H1 (cell line): Measurements from ENCODE around the gene FAM237A. TPM values are rescaled to one million over a fixed set of nuclear protein-coding genes. Genes with fewer than 3 reads are reported as not detected.

ENCODE experiments used
- CTCF ChIA-PET: fragments of 300-600 bp; sonication (Branson Sonifier 250); formaldehyde crosslinking; loops from one replicate; lab custom pipeline; 2021; ENCODE audit not compliant: partially characterized antibody; lab: Charles Lee
- POLR2A ChIA-PET: fragments of 300-600 bp; sonication (Branson Sonifier 250); formaldehyde crosslinking; loops from one replicate; lab custom pipeline; 2021; ENCODE audit warnings: inconsistent platforms; ENCODE audit not compliant: partially characterized antibody; lab: Charles Lee
- DNase-seq, 2 experiments: peaks; one replicate each; pipeline versions ENCODE4 v3.0.0 to v3.0.0-alpha.2; 2010 to 2022; ENCODE audit warnings: low spot score in 2 of 2, low read depth in 1 of 2, mixed read lengths in 1 of 2
- FAIRE-seq: peaks from 2 replicates; lab custom pipeline; 2011; peaks lifted over from hg19 to GRCh38; lab: Jason Lieb, UNC
- H2AFZ ChIP-seq: 2 replicates; pipeline ENCODE4 v1.8.1; 2012; ENCODE audit warnings: low read length, inconsistent platforms
- H2AK5ac ChIP-seq: 2 replicates; pipeline ENCODE4 v1.6.1; 2013; ENCODE audit warnings: low read depth, low read length
- H2BK120ac ChIP-seq: replicated peaks from 2 replicates; pipeline ENCODE3; 2013; ENCODE audit warnings: low read depth, low read length, inconsistent platforms
- H2BK12ac ChIP-seq: 2 replicates; pipeline ENCODE4 v1.6.1; 2013; ENCODE audit warnings: low read depth, low read length
- H2BK15ac ChIP-seq: 2 replicates; pipeline ENCODE4 v1.6.1; 2013; ENCODE audit warnings: low read length
- H2BK20ac ChIP-seq: 2 replicates; pipeline ENCODE4 v1.6.1; 2013; ENCODE audit warnings: low read length
- H2BK5ac ChIP-seq: 2 replicates; pipeline ENCODE4 v1.6.1; 2013; ENCODE audit warnings: low read depth, low read length
- H3K14ac ChIP-seq: 2 replicates; pipeline ENCODE4 v1.6.1; 2013; ENCODE audit warnings: inconsistent platforms; ENCODE audit not compliant: insufficient read length
- H3K18ac ChIP-seq: 2 replicates; pipeline ENCODE4 v1.6.1; 2013; ENCODE audit warnings: low read length; ENCODE audit errors: extremely low read depth
- H3K23ac ChIP-seq: 2 replicates; pipeline ENCODE4 v1.6.1; 2013; ENCODE audit warnings: inconsistent platforms; ENCODE audit not compliant: insufficient read length
- H3K23me2 ChIP-seq: 2 replicates; pipeline ENCODE4 v1.6.1; 2013; ENCODE audit warnings: low read depth, low read length
- H3K27ac ChIP-seq: 2 replicates; pipeline ENCODE4 v1.6.1; 2011; ENCODE audit warnings: low read depth, low read length, inconsistent platforms
- H3K27me3 ChIP-seq, 4 experiments: replicated peaks in 1 of 4; 1 replicate in 1 of 4; 2 replicates in 3 of 4; pipeline versions ENCODE4 v1.6.1 to v1.8.1; 2011 to 2013; ENCODE audit warnings: low read length in 3 of 4, mild to moderate bottlenecking in 3 of 4, inconsistent platforms in 2 of 4, mixed read lengths in 2 of 4, moderate library complexity in 1 of 4; ENCODE audit not compliant: control insufficient read depth in 3 of 4, insufficient read depth in 3 of 4; ENCODE audit errors: extremely low read depth in 1 of 4
- H3K36me3 ChIP-seq, 4 experiments: 2 replicates each; pipeline versions ENCODE4 v1.6.1 to v1.8.1; 2011 to 2013; ENCODE audit warnings: mild to moderate bottlenecking in 4 of 4, low read length in 3 of 4, moderate library complexity in 2 of 4, control low read depth in 1 of 4, inconsistent platforms in 1 of 4; ENCODE audit not compliant: insufficient read depth in 4 of 4, control insufficient read depth in 2 of 4
- H3K4ac ChIP-seq: replicated peaks from 2 replicates; pipeline ENCODE3; 2013; ENCODE audit warnings: low read length, low read depth, mixed read lengths, inconsistent platforms; ENCODE audit not compliant: insufficient read length
- H3K4me1 ChIP-seq, 4 experiments: replicated peaks in 1 of 4; 1 replicate in 1 of 4; 2 replicates in 3 of 4; pipeline versions ENCODE4 v1.6.1 to v1.8.1; 2011 to 2013; ENCODE audit warnings: low read length in 3 of 4, inconsistent platforms in 2 of 4, mixed read lengths in 1 of 4; ENCODE audit not compliant: insufficient read depth in 4 of 4, control insufficient read depth in 3 of 4
- H3K4me2 ChIP-seq, 2 experiments: 2 replicates each; pipeline versions ENCODE4 v1.6.1 to v1.8.1; 2011 to 2013; ENCODE audit warnings: low read depth in 2 of 2, low read length in 2 of 2, control low read depth in 1 of 2, inconsistent platforms in 1 of 2, mild to moderate bottlenecking in 1 of 2; ENCODE audit not compliant: insufficient read depth in 1 of 2
- H3K4me3 ChIP-seq, 4 experiments: fragments of 200-600, 300-600 bp in 1 of 4; sonication (generic), shearing (Covaris generic), sonication (Bioruptor Twin) in 1 of 4; 2 replicates each; pipeline versions ENCODE4 v1.5.1 to v1.8.1; 2011 to 2016; ENCODE audit warnings: low read length in 4 of 4, low read depth in 3 of 4, control low read depth in 2 of 4, inconsistent platforms in 2 of 4, mild to moderate bottlenecking in 2 of 4, mixed read lengths in 1 of 4, moderate library complexity in 1 of 4; ENCODE audit not compliant: insufficient read depth in 2 of 4; ENCODE audit errors: extremely low read depth in 1 of 4
- H3K56ac ChIP-seq: replicated peaks from 2 replicates; pipeline ENCODE3; 2013; ENCODE audit warnings: low read depth, mild to moderate bottlenecking, mixed read lengths, low read length, inconsistent platforms; ENCODE audit not compliant: insufficient read length
- H3K79me1 ChIP-seq: 2 replicates; pipeline ENCODE4 v1.6.1; 2013; ENCODE audit warnings: low read depth, low read length, control low read depth
- H3K79me2 ChIP-seq, 2 experiments: 2 replicates each; pipeline versions ENCODE4 v1.6.1 to v1.8.1; 2012 to 2013; ENCODE audit warnings: low read length in 2 of 2, mild to moderate bottlenecking in 2 of 2, inconsistent platforms in 1 of 2; ENCODE audit not compliant: insufficient read depth in 2 of 2, control insufficient read depth in 1 of 2
- H3K9ac ChIP-seq, 4 experiments: replicated peaks in 1 of 4; 1 replicate in 1 of 4; 2 replicates in 3 of 4; pipeline versions ENCODE4 v1.6.1 to v1.8.1; 2011 to 2013; ENCODE audit warnings: low read depth in 3 of 4, low read length in 3 of 4, control low read depth in 2 of 4, mild to moderate bottlenecking in 2 of 4, moderate library complexity in 2 of 4, inconsistent platforms in 1 of 4; ENCODE audit errors: extremely low read depth in 1 of 4
- H3K9me3 ChIP-seq, 2 experiments: 2 replicates each; pipeline versions ENCODE4 v1.6.1 to v1.8.1; 2012 to 2013; ENCODE audit warnings: mild to moderate bottlenecking in 2 of 2, moderate library complexity in 2 of 2, control low read depth in 1 of 2, inconsistent platforms in 1 of 2, low read depth in 1 of 2, low read length in 1 of 2, mixed read lengths in 1 of 2; ENCODE audit not compliant: insufficient read depth in 2 of 2
- H4K20me1 ChIP-seq, 2 experiments: replicated peaks in 1 of 2; 2 replicates each; pipeline versions ENCODE3 to v1.8.1; 2011 to 2013; ENCODE audit warnings: inconsistent platforms in 2 of 2, low read length in 2 of 2, mild to moderate bottlenecking in 1 of 2; ENCODE audit not compliant: insufficient read depth in 2 of 2, control insufficient read depth in 1 of 2
- H4K5ac ChIP-seq: 2 replicates; pipeline ENCODE4 v1.6.1; 2013; ENCODE audit warnings: low read length, low read depth, mixed read lengths, inconsistent platforms; ENCODE audit not compliant: insufficient read length
- H4K8ac ChIP-seq: 2 replicates; pipeline ENCODE4 v1.8.0; 2013; ENCODE audit warnings: mild to moderate bottlenecking, moderate library complexity, low read length, inconsistent platforms; ENCODE audit not compliant: insufficient read depth; ENCODE audit errors: extremely low read depth
- H4K91ac ChIP-seq: replicated peaks from 2 replicates; pipeline ENCODE3; 2013; ENCODE audit warnings: low read length, mixed read lengths, inconsistent platforms; ENCODE audit not compliant: insufficient read length
- E2F6 ChIP-seq: IDR thresholded peaks from 2 replicates; pipeline ENCODE4 v1.6.1; 2012; ENCODE audit warnings: inconsistent platforms
- GABPA ChIP-seq: IDR thresholded peaks from 2 replicates; pipeline ENCODE4 v1.6.1; 2011; ENCODE audit warnings: mild to moderate bottlenecking, low read length, moderate library complexity, borderline replicate concordance; ENCODE audit not compliant: insufficient read depth
- KDM1A ChIP-seq: fragments of 200-600, 300-600 bp; sonication (generic); IDR thresholded peaks from 2 replicates; pipeline ENCODE4 v1.7.1; 2016; ENCODE audit warnings: mild to moderate bottlenecking, low read length, borderline replicate concordance
- KDM4A ChIP-seq: IDR thresholded peaks from one replicate; pipeline ENCODE4 v1.7.1; 2012; ENCODE audit warnings: low read depth, mild to moderate bottlenecking, moderate library complexity, low read length, inconsistent platforms; ENCODE audit not compliant: severe bottlenecking
- MAFK ChIP-seq: IDR thresholded peaks from 2 replicates; pipeline ENCODE4 v1.6.1; 2012; ENCODE audit warnings: low read depth, mild to moderate bottlenecking, improper control_type of control experiment, low read length
- PHF8 ChIP-seq: fragments of 200-600 bp; sonication (generic); conservative IDR thresholded peaks from 2 replicates; pipeline ENCODE4 v1.7.1; 2012; ENCODE audit warnings: low read depth, mild to moderate bottlenecking, inconsistent platforms, low read length, moderate library complexity
- RXRA ChIP-seq: IDR thresholded peaks from 2 replicates; pipeline ENCODE4 v1.6.1; 2011; ENCODE audit warnings: low read depth, mild to moderate bottlenecking, low read length, moderate library complexity; ENCODE audit not compliant: insufficient read depth
- WGBS, 2 experiments: shearing (Covaris generic) in 1 of 2; methylation state at CpG; one replicate each; pipeline versions ENCODE4 v1.1.6 to v1.1.7; 2013 to 2015; ENCODE audit warnings: low lambda C conversion rate in 2 of 2, mixed read lengths in 2 of 2, inconsistent platforms in 1 of 2, low coverage in 1 of 2, missing lambda C conversion rate in 1 of 2; ENCODE audit not compliant: insufficient replicate concordance in 2 of 2, insufficient coverage in 1 of 2, insufficient read length in 1 of 2; ENCODE audit errors: extremely low coverage in 1 of 2, missing lambda C conversion rate in 1 of 2; 5-methylcytosine and 5-hydroxymethylcytosine counted together
- long read RNA-seq, 2 experiments: library from RNA in 1 of 2; library from capped mRNA in 1 of 2; stranded (forward); transcript quantifications; one replicate each; pipeline ENCODE4 v2.0.0, GENCODE V29; 2021; ENCODE audit warnings: inconsistent platforms in 1 of 2
- polyA minus RNA-seq, 3 experiments: library from RNA; depleted of rRNA, polyadenylated mRNA; stranded (reverse); fragments of >200 nt; gene quantifications; 1 replicate in 2 of 3; 2 replicates in 1 of 3; pipeline ENCODE4 v1.2.3, GENCODE V29; 2011
- polyA plus RNA-seq, 7 experiments: library from polyadenylated mRNA; depleted of rRNA in 3 of 7; stranded (reverse) in 5 of 7; unstranded in 2 of 7; fragments of >200 nt in 5 of 7; fragments of 200-250 nt in 2 of 7; gene quantifications; 1 replicate in 5 of 7; 2 replicates in 1 of 7; 4 replicates in 1 of 7; pipeline versions ENCODE4 v1.2.1 to v1.2.3, GENCODE V29; 2011 to 2013; ENCODE audit warnings: missing spikeins in 2 of 7, mixed read lengths in 2 of 7
- total RNA-seq: library from RNA; stranded (reverse); fragmentation: NEBNext Ultra II Directional; extraction: Animal tissue kit (Norgen Biotek cat#: 25700); gene quantifications from 2 replicates; pipeline ENCODE4 v1.2.1, GENCODE V29; 2021

The FAM237A gene
- total RNA-seq (not detected in 2 replicates), polyA plus RNA-seq (2011; rRNA removed) (not detected in 2 replicates), polyA minus RNA-seq (2011; rRNA and poly(A)+ RNA removed) (not detected in 2 replicates)
- polyA plus RNA-seq (2011; cell fraction: cytosol; rRNA removed): not detected
- not detected for polyA plus RNA-seq (2011; cell fraction: nucleus; rRNA removed)
- not detected in 4 replicates for polyA plus RNA-seq (2012, experiment 1 of 2)
- not detected for polyA plus RNA-seq (2012, experiment 2 of 2)
- polyA plus RNA-seq (2013, experiment 1 of 2): not detected
- polyA plus RNA-seq (2013, experiment 2 of 2): not detected
- not detected for polyA minus RNA-seq (2011; cell fraction: cytosol; rRNA and poly(A)+ RNA removed)
- not detected for polyA minus RNA-seq (2011; cell fraction: nucleus; rRNA and poly(A)+ RNA removed)
- long read RNA-seq, experiment 1: 0 reads
- long read RNA-seq, experiment 2: 0 reads

DNA sequence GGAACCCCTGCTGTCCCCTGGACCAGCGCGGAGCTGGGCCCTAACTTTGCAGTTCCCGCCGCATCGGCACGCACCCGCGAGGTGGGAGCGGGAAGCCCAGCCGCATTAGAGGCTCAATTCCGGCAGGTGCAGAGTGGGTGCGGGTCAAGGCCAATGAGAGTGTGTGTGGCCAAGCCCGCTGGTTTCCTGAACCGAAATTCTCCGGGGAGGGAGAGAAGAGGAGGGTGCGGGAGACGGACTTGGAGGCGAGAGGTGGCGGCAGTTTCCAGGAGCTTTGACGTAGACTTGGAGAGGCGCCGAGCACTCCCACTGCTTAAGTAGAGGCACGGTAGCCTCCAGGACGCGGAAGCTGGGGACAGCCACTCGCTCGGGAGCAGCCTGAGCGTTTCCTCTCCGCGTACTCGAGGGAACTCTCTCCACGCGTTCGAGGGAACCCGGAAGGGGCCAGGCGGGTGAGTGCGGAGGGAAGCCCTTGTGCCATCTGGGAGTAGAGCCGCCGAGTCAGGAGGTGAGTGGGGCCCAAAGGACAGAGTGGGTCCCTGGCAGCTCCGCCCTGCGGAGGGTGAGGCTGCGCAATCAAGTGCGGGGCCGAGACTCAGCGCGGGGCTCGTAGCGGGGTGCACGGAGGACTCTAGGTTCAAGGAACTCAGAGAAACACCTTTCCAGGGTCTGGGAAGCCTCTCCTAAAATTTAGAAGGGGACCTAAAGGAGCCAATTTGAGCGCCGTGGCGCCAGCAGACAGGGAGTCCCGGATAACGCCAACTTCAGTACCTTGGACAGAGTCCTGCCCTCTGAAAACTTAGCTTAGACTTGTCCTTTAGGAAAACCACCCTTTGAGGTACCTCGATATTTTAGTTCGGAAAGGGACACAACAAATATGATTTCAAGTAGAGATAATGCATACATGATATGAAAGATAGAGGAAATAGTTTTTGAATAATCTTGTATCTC, at the start of gene FAM237A:
FAM237A (plus strand) TSS at position 413 of the 951 bp plus-strand sequence. CDS start 1,750 bp downstream, outside the sequence.
- Histone ChIP-seq H3K23me2 (peaks cover 8% of the 10 kb centered on the region), H3K79me1 (no peaks in the 10 kb centered on the region), H4K20me1 (peaks cover 2 to 4% of the 10 kb centered on the region in 2 experiments), H2AK5ac (no peak within 1 kb of the TSS), H3K23ac (no peak within 1 kb of the TSS), H3K36me3 (no peaks in the 10 kb centered on the region), H2BK20ac (no peak within 1 kb of the TSS), H3K79me2 (no peaks in the 10 kb centered on the region), H3K9ac (no peak within 1 kb of the TSS), H4K91ac (no peak within 1 kb of the TSS), H4K5ac (no peak within 1 kb of the TSS), H3K4ac (no peak within 1 kb of the TSS), H3K56ac (no peak within 1 kb of the TSS), H4K8ac (no peak within 1 kb of the TSS; the same call in 1 of the 2 replicates), H3K27ac (no peak within 1 kb of the TSS), H2BK15ac (no peak within 1 kb of the TSS), H3K18ac (no peak within 1 kb of the TSS), H3K27me3 (peaks cover 17 to 29% (median 23%) of the 10 kb centered on the region in 4 experiments), H3K4me3 (peak within 1 kb of the TSS; percentile 52 to 72 (median 65)), H2BK12ac (no peak within 1 kb of the TSS), H2BK5ac (no peak within 1 kb of the TSS), H3K14ac (no peak within 1 kb of the TSS), H3K4me2 (peak within 1 kb of the TSS; percentile 81 to 89), H3K9me3 (no peaks in the 10 kb centered on the region), H2BK120ac (no peak within 1 kb of the TSS), H3K4me1 (peaks cover 0 to 7% (median 3%) of the 10 kb centered on the region in 4 experiments; a peak in 3 of 7 replicates), H2AFZ (no peak within 1 kb of the TSS; the same call in 1 of the 2 replicates)
- 5% methylated on average over 55 of the region's 56 CpGs; no CpG with 5 or more reads in 1 of the 2 experiments for WGBS, 2 experiments
- DNase-seq (peak; percentile 33 to 78), FAIRE-seq (peak; percentile 66)
- CTCF ChIA-PET: interaction anchor here (0.6 to 2.8 kb wide), 7 partner anchors 15 to 762 kb away, joined by 3 to 9 read pairs (median 4); no protein-coding TSS in a partner anchor
- POLR2A ChIA-PET: interaction anchor here (0.6 to 1.2 kb wide), 2 partner anchors 18 to 796 kb away, joined by 3 read pairs; no protein-coding TSS in a partner anchor
- TF ChIP-seq RXRA (no peak), PHF8 (no peak), KDM4A (peak; percentile 87), GABPA (no peak), E2F6 (peak; percentile 97), MAFK (no peak), KDM1A (no peak)
